ENCODE results near the gene GNPAT. TPM values are rescaled to one million over a fixed set of nuclear protein-coding genes. Genes with fewer than 3 reads are reported as not detected.

The GNPAT gene
- total RNA-seq, 1 experiment from 2014 or later: 42.8 TPM

- TF ChIP-seq YY1 (IDR thresholded peaks at IDR 0.05; ENCODE audit: extremely low read depth, insufficient replicate concordance, low read depth, low read length) (no peak), EZH2phosphoT487 (IDR thresholded peaks at IDR 0.05; ENCODE audit: borderline replicate concordance) (no peak)
Measured at GRCh38 chr1:231199868-231200267, 41.1 kb upstream of the GNPAT start (continued).

GRCh38 chr1:231200388-231201031, 40.5 kb upstream of the GNPAT start:
- ATAC-seq (no peak), DNase-seq (ENCODE audit: low read depth, low spot score) (no peak)
- TF ChIP-seq JUND (IDR thresholded peaks at IDR 0.05) (no peak), RAD21 (IDR thresholded peaks at IDR 0.05; ENCODE audit: low read depth) (no peak), SRF (IDR thresholded peaks at IDR 0.05; ENCODE audit: low read depth) (no peak), ATF3 (IDR thresholded peaks at IDR 0.05) (no peak), REST (IDR thresholded peaks at IDR 0.05; ENCODE audit: low read depth) (no peak)
- POLR2A ChIA-PET: no interaction called here
- H3K4me2 ChIP-seq (ENCODE audit: low read length): no peak overlapping the region
- H3K27ac ChIP-seq (ENCODE audit: low read depth, low read length): no peak overlapping the region
- no peaks in the 10 kb centered on the region for H3K36me3 ChIP-seq (ENCODE audit: control insufficient read depth in 1 of 2, insufficient read depth in 2 of 2, low read length in 2 of 2)
- H3K9me2 ChIP-seq (ENCODE audit: insufficient read depth): no peaks in the 10 kb centered on the region
- no peak overlapping the region for H2AFZ ChIP-seq (ENCODE audit: low read depth, low read length, poor library complexity, severe bottlenecking)
- BruUV-seq (replicated peaks): no TSS peak
- no peak overlapping the region for H3K9ac ChIP-seq (ENCODE audit: low read length)
- H3K9me3 ChIP-seq (ENCODE audit: control insufficient read depth in 1 of 2, insufficient read depth in 1 of 2, low read depth in 1 of 2, low read length in 2 of 2): no peaks in the 10 kb centered on the region
- CTCF ChIA-PET: no interaction called here
- H3K27me3 ChIP-seq (ENCODE audit: insufficient read depth, low read length): peaks cover 33% of the 10 kb centered on the region; the same call in 1 of the 2 replicates
- intact Hi-C loops (cut with micrococcal nuclease): no loop called here
- H3K4me3 ChIP-seq (replicated peaks in 1 of 2; ENCODE audit: low read depth in 1 of 2, low read length in 2 of 2): no peak overlapping the region
- H3K79me2 ChIP-seq (ENCODE audit: insufficient read depth, low read length): no peaks in the 10 kb centered on the region
- no peaks in the 10 kb centered on the region for H3K4me1 ChIP-seq (ENCODE audit: control insufficient read depth in 1 of 2, insufficient read depth in 2 of 2, low read length in 2 of 2)
- RAD21 ChIA-PET (ENCODE audit: low non-redundant PET in 1 of 2, low total read pairs in 2 of 2, uncharacterized antibody in 2 of 2, unreplicated experiment in 2 of 2): no interaction called here
- H4K20me1 ChIP-seq (ENCODE audit: insufficient read depth): no peaks in the 10 kb centered on the region
